ENCODE results near the gene NAA35.

NAA35 gene

GRCh38 chr9:86009133-86009532 is 68.2 kb downstream of the NAA35 start:
- Histone ChIP-seq H3K79me2 (no peaks in the 10 kb centered on the region), H3K4me1 (no peaks in the 10 kb centered on the region), H3K27ac (no peak overlapping the region), H3K9ac (no peak overlapping the region), H3K4me2 (ENCODE audit: low read length) (no peak overlapping the region), H2AFZ (no peak overlapping the region), H3K36me3 (ENCODE audit: control insufficient read depth, insufficient read depth, low read length) (no peaks in the 10 kb centered on the region), H3K4me3 (ENCODE audit: low read depth, low read length) (no peak overlapping the region), H3K9me3 (ENCODE audit: control insufficient read depth, low read length) (no peaks in the 10 kb centered on the region), H3K27me3 (ENCODE audit: control insufficient read depth, insufficient read depth, low read length) (no peaks in the 10 kb centered on the region)
- no peak for TF ChIP-seq CTCF (IDR thresholded peaks at IDR 0.05)

GRCh38 chr9:86020731-86021130 is 79.8 kb downstream of the NAA35 start:
- no peak overlapping the region for H2AFZ ChIP-seq
- no peak overlapping the region for H3K27ac ChIP-seq
- H3K9me3 ChIP-seq (ENCODE audit: control insufficient read depth, low read length): no peaks in the 10 kb centered on the region
- no peaks in the 10 kb centered on the region for H3K27me3 ChIP-seq (ENCODE audit: control insufficient read depth, insufficient read depth, low read length)
- no peaks in the 10 kb centered on the region for H3K36me3 ChIP-seq (ENCODE audit: control insufficient read depth, insufficient read depth, low read length)
- no peaks in the 10 kb centered on the region for H3K79me2 ChIP-seq
- no peak overlapping the region for H3K4me2 ChIP-seq (ENCODE audit: low read length)
- H3K4me1 ChIP-seq: no peaks in the 10 kb centered on the region
- TF ChIP-seq CTCF (IDR thresholded peaks at IDR 0.05): no peak
- H3K4me3 ChIP-seq (ENCODE audit: low read depth, low read length): no peak overlapping the region
- H3K9ac ChIP-seq: no peak overlapping the region

GRCh38 chr9:86021166-86021565 is 80.2 kb downstream of the NAA35 start:
- Histone ChIP-seq H3K27me3 (ENCODE audit: control insufficient read depth, insufficient read depth, low read length) (no peaks in the 10 kb centered on the region), H3K36me3 (ENCODE audit: control insufficient read depth, insufficient read depth, low read length) (no peaks in the 10 kb centered on the region), H3K9me3 (ENCODE audit: control insufficient read depth, low read length) (no peaks in the 10 kb centered on the region)

GRCh38 chr9:86022687-86023266 is 81.8 kb downstream of the NAA35 start:
- no peaks in the 10 kb centered on the region for H3K79me2 ChIP-seq
- no peak overlapping the region for H3K4me3 ChIP-seq (ENCODE audit: low read depth, low read length)
- H2AFZ ChIP-seq: no peak overlapping the region
- no peaks in the 10 kb centered on the region for H3K27me3 ChIP-seq (ENCODE audit: control insufficient read depth, insufficient read depth, low read length)
- no peak overlapping the region for H3K9ac ChIP-seq
- TF ChIP-seq CTCF (IDR thresholded peaks at IDR 0.05): no peak
- no peaks in the 10 kb centered on the region for H3K36me3 ChIP-seq (ENCODE audit: control insufficient read depth, insufficient read depth, low read length)
- no peaks in the 10 kb centered on the region for H3K9me3 ChIP-seq (ENCODE audit: control insufficient read depth, low read length)
- no peaks in the 10 kb centered on the region for H3K4me1 ChIP-seq
- H3K4me2 ChIP-seq (ENCODE audit: low read length): no peak overlapping the region
- H3K27ac ChIP-seq: no peak overlapping the region

More at GRCh38 chr9:86021166-86021565, 80.2 kb downstream of the NAA35 start:
- Histone ChIP-seq H2AFZ (no peak overlapping the region), H3K27ac (no peak overlapping the region), H3K9ac (no peak overlapping the region), H3K4me1 (no peaks in the 10 kb centered on the region), H3K4me3 (ENCODE audit: low read depth, low read length) (no peak overlapping the region), H3K79me2 (no peaks in the 10 kb centered on the region), H3K4me2 (ENCODE audit: low read length) (no peak overlapping the region)
- TF ChIP-seq CTCF (IDR thresholded peaks at IDR 0.05): no peak

- H3K4me3 ChIP-seq (ENCODE audit: low read depth, low read length): no peak overlapping the region
- H3K4me1 ChIP-seq: no peaks in the 10 kb centered on the region
- no peaks in the 10 kb centered on the region for H3K79me2 ChIP-seq
- no peaks in the 10 kb centered on the region for H3K27me3 ChIP-seq (ENCODE audit: control insufficient read depth, insufficient read depth, low read length)
- no peak overlapping the region for H3K27ac ChIP-seq
- H3K9ac ChIP-seq: no peak overlapping the region
- no peaks in the 10 kb centered on the region for H3K9me3 ChIP-seq (ENCODE audit: control insufficient read depth, low read length)
- TF ChIP-seq CTCF (IDR thresholded peaks at IDR 0.05): no peak
- H2AFZ ChIP-seq: no peak overlapping the region
- H3K4me2 ChIP-seq (ENCODE audit: low read length): no peak overlapping the region
- H3K36me3 ChIP-seq (ENCODE audit: control insufficient read depth, insufficient read depth, low read length): no peaks in the 10 kb centered on the region
Observed at GRCh38 chr9:86027767-86028166, 86.8 kb downstream of the NAA35 start.
